RWPE2 (cell line): ENCODE results near the gene ICA1L.

Source experiments
- ATAC-seq: fragments of 200-7000 bp; cut with Tn5 transposase; 3 replicates; pipeline ENCODE4 v1.9.1; 2021; ENCODE audit warnings: low read depth
- DNase-seq: peaks from one replicate; pipeline ENCODE4 v3.0.0-alpha.2; 2020; ENCODE audit warnings: low spot score
- H3K27ac ChIP-seq: fragments of 450-650 bp; 2 replicates; pipeline ENCODE4 v1.5.1; 2017; ENCODE audit warnings: mild to moderate bottlenecking; ENCODE audit not compliant: poor library complexity, severe bottlenecking
- H3K27me3 ChIP-seq: fragments of 250-450 bp; sonication (Bioruptor Pico); 2 replicates; pipeline ENCODE4 v1.5.1; 2021; ENCODE audit warnings: mild to moderate bottlenecking, moderate library complexity; ENCODE audit not compliant: insufficient read depth, poor library complexity, severe bottlenecking
- H3K36me3 ChIP-seq: fragments of 250-450 bp; sonication (Bioruptor Pico); 2 replicates; pipeline ENCODE4 v1.5.1; 2020; ENCODE audit warnings: low read depth, mild to moderate bottlenecking, moderate library complexity
- H3K4me1 ChIP-seq: fragments of 250-450 bp; sonication (Bioruptor Pico); 2 replicates; pipeline ENCODE4 v1.5.1; 2021; ENCODE audit warnings: mild to moderate bottlenecking, moderate library complexity; ENCODE audit not compliant: insufficient read depth, poor library complexity, severe bottlenecking
- H3K4me3 ChIP-seq: fragments of 250-450 bp; sonication (Bioruptor Pico); 2 replicates; pipeline ENCODE4 v1.5.1; 2021; ENCODE audit warnings: mild to moderate bottlenecking, moderate library complexity; ENCODE audit not compliant: severe bottlenecking
- H3K9me3 ChIP-seq: fragments of 250-450 bp; sonication (Bioruptor Pico); 2 replicates; pipeline ENCODE4 v1.5.1; 2021; ENCODE audit warnings: mild to moderate bottlenecking, moderate library complexity; ENCODE audit not compliant: severe bottlenecking
- TF ChIP-seq, protein P1 (sequence below): fragments of 450-650 bp; IDR thresholded peaks from one replicate; pipeline ENCODE4 v1.5.1; 2017; ENCODE audit warnings: mild to moderate bottlenecking, moderate library complexity; ENCODE audit not compliant: poor library complexity, severe bottlenecking

The ICA1L gene

GRCh38 chr2:202762556-202762955 is 109.0 kb downstream of the ICA1L start:
- TF ChIP-seq, protein P1, sequence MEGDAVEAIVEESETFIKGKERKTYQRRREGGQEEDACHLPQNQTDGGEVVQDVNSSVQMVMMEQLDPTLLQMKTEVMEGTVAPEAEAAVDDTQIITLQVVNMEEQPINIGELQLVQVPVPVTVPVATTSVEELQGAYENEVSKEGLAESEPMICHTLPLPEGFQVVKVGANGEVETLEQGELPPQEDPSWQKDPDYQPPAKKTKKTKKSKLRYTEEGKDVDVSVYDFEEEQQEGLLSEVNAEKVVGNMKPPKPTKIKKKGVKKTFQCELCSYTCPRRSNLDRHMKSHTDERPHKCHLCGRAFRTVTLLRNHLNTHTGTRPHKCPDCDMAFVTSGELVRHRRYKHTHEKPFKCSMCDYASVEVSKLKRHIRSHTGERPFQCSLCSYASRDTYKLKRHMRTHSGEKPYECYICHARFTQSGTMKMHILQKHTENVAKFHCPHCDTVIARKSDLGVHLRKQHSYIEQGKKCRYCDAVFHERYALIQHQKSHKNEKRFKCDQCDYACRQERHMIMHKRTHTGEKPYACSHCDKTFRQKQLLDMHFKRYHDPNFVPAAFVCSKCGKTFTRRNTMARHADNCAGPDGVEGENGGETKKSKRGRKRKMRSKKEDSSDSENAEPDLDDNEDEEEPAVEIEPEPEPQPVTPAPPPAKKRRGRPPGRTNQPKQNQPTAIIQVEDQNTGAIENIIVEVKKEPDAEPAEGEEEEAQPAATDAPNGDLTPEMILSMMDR, result no peak
- H3K9me3 ChIP-seq, result no peaks in the 10 kb centered on the region
- H3K36me3 ChIP-seq, result peaks cover 6% of the 10 kb centered on the region; the same call in 1 of the 2 replicates
- ATAC-seq (no peak), DNase-seq (no peak)
- H3K4me3 ChIP-seq, result no peak overlapping the region
- H3K27ac ChIP-seq, result no peak overlapping the region
- H3K27me3 ChIP-seq, result no peaks in the 10 kb centered on the region
- no peaks in the 10 kb centered on the region for H3K4me1 ChIP-seq

GRCh38 chr2:202760848-202761247 is 110.7 kb downstream of the ICA1L start:
- no peak overlapping the region for H3K27ac ChIP-seq
- DNase-seq, result no peak
- TF ChIP-seq, protein P1, result no peak
- no peak for ATAC-seq
- H3K9me3 ChIP-seq, result no peaks in the 10 kb centered on the region
- no peaks in the 10 kb centered on the region for H3K27me3 ChIP-seq
- H3K36me3 ChIP-seq, result peaks cover 9% of the 10 kb centered on the region; the same call in 1 of the 2 replicates
- no peak overlapping the region for H3K4me3 ChIP-seq
- H3K4me1 ChIP-seq, result no peaks in the 10 kb centered on the region

DNA sequence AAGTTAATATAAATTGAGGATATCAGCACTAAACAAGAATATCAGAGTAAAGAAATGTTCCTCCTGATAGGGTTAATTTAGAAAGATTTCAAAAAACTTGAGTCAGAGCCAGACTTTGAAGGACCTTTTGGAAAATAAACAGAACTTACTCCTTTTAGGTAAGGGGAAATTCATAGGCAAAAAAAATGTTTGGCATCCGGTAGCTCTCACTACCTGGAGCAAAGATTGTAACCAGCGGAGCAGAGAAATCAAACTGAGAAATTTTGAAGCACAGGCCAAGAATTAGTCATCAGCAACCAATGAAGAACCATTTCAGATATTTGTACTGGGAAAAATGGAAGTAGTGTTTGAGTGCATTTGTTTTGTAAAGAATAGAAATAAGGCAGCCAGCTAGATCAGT is 113.0 kb downstream of the ICA1L start:
- H3K9me3 ChIP-seq, result no peaks in the 10 kb centered on the region
- ATAC-seq (no peak), DNase-seq (no peak)
- no peaks in the 10 kb centered on the region for H3K4me1 ChIP-seq
- TF ChIP-seq, protein P1, result no peak
- H3K4me3 ChIP-seq, result no peak overlapping the region
- H3K27me3 ChIP-seq, result no peaks in the 10 kb centered on the region
- H3K36me3 ChIP-seq, result peaks cover 9% of the 10 kb centered on the region; the same call in 1 of the 2 replicates
- no peak overlapping the region for H3K27ac ChIP-seq

- no peak for DNase-seq
- Histone ChIP-seq H3K27me3 (no peaks in the 10 kb centered on the region), H3K9me3 (no peaks in the 10 kb centered on the region), H3K27ac (no peak overlapping the region), H3K4me3 (no peak overlapping the region), H3K36me3 (peaks cover 9% of the 10 kb centered on the region; the same call in 1 of the 2 replicates), H3K4me1 (no peaks in the 10 kb centered on the region)
- TF ChIP-seq, protein P1, result no peak
- ATAC-seq, result no peak
These were observed 113.4 kb downstream of the ICA1L start for GRCh38 chr2:202758128-202758527.

- Histone ChIP-seq H3K9me3 (no peaks in the 10 kb centered on the region), H3K4me3 (no peak overlapping the region), H3K4me1 (no peaks in the 10 kb centered on the region), H3K36me3 (peaks cover 9% of the 10 kb centered on the region; the same call in 1 of the 2 replicates), H3K27me3 (no peaks in the 10 kb centered on the region), H3K27ac (no peak overlapping the region)
- ATAC-seq, result no peak
- TF ChIP-seq, protein P1, result no peak
- no peak for DNase-seq
These were observed 114.2 kb downstream of the ICA1L start for GRCh38 chr2:202757339-202757738.
